Neutrophil (primary cell): Measurements from ENCODE around the gene TSR1.

ENCODE experiments used
- H3K27ac ChIP-seq: fragments of 200-600 bp; sonication (generic); 2 replicates; pipeline ENCODE4 v1.5.1; 2016; ENCODE audit warnings: mild to moderate bottlenecking, moderate library complexity
- H3K27me3 ChIP-seq: fragments of 200-600 bp; sonication (generic); 2 replicates; pipeline ENCODE4 v1.6.0; 2016; ENCODE audit warnings: mild to moderate bottlenecking
- H3K36me3 ChIP-seq: fragments of 200-600 bp; sonication (generic); 2 replicates; pipeline ENCODE4 v1.5.1; 2017
- H3K4me1 ChIP-seq, 2 experiments: fragments of 200-600 bp in 1 of 2; sonication (generic) in 1 of 2; 1 replicate in 1 of 2; 2 replicates in 1 of 2; pipeline versions ENCODE4 v1.5.1 to v1.6.1; 2013 to 2016; ENCODE audit warnings: low read depth in 1 of 2, low read length in 1 of 2, mild to moderate bottlenecking in 1 of 2, moderate library complexity in 1 of 2; ENCODE audit not compliant: control insufficient read depth in 1 of 2, insufficient read depth in 1 of 2
- H3K4me3 ChIP-seq, 2 experiments: fragments of 200-600 bp in 1 of 2; sonication (generic) in 1 of 2; 1 replicate in 1 of 2; 2 replicates in 1 of 2; pipeline ENCODE4 v1.5.1; 2013 to 2016; ENCODE audit warnings: low read depth in 1 of 2, low read length in 1 of 2, mild to moderate bottlenecking in 1 of 2, moderate library complexity in 1 of 2
- H3K9me3 ChIP-seq: fragments of 200-600 bp; sonication (generic); 2 replicates; pipeline ENCODE4 v1.5.1; 2016
- TF ChIP-seq, protein P1 (sequence below): fragments of 200-600 bp; sonication (generic); IDR thresholded peaks from 2 replicates; pipeline ENCODE4 v1.5.1; 2016; ENCODE audit warnings: antibody characterized with exemption

Gene TSR1

DNA sequence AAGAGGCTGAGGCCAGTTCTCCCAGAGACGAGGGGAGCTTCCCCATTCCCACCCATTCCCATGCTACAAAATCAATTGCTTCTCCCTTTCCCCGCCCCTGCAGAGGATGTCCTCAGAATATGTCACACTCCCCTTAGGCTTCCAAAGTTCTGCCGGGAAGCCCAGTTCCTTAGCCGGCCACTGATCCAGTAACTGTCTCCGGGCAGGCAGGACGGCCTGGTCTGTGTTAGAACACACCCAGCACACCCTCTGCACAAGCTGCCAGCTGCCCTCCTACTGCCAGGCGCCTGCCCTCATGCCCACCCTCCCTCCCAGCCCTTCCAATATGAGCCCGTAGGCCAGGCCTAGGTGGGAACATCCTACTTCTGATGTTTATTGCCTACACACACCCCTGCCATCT lies 32.1 kb upstream of the TSR1 start:
- no peaks in the 10 kb centered on the region for H3K27me3 ChIP-seq
- no peak overlapping the region for H3K27ac ChIP-seq
- TF ChIP-seq, protein P1, sequence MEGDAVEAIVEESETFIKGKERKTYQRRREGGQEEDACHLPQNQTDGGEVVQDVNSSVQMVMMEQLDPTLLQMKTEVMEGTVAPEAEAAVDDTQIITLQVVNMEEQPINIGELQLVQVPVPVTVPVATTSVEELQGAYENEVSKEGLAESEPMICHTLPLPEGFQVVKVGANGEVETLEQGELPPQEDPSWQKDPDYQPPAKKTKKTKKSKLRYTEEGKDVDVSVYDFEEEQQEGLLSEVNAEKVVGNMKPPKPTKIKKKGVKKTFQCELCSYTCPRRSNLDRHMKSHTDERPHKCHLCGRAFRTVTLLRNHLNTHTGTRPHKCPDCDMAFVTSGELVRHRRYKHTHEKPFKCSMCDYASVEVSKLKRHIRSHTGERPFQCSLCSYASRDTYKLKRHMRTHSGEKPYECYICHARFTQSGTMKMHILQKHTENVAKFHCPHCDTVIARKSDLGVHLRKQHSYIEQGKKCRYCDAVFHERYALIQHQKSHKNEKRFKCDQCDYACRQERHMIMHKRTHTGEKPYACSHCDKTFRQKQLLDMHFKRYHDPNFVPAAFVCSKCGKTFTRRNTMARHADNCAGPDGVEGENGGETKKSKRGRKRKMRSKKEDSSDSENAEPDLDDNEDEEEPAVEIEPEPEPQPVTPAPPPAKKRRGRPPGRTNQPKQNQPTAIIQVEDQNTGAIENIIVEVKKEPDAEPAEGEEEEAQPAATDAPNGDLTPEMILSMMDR = no peak
- no peaks in the 10 kb centered on the region for H3K9me3 ChIP-seq
- H3K36me3 ChIP-seq = peaks cover 71% of the 10 kb centered on the region
- H3K4me1 ChIP-seq = peaks cover 13 to 15% of the 10 kb centered on the region in 2 experiments
- no peak overlapping the region for H3K4me3 ChIP-seq

DNA sequence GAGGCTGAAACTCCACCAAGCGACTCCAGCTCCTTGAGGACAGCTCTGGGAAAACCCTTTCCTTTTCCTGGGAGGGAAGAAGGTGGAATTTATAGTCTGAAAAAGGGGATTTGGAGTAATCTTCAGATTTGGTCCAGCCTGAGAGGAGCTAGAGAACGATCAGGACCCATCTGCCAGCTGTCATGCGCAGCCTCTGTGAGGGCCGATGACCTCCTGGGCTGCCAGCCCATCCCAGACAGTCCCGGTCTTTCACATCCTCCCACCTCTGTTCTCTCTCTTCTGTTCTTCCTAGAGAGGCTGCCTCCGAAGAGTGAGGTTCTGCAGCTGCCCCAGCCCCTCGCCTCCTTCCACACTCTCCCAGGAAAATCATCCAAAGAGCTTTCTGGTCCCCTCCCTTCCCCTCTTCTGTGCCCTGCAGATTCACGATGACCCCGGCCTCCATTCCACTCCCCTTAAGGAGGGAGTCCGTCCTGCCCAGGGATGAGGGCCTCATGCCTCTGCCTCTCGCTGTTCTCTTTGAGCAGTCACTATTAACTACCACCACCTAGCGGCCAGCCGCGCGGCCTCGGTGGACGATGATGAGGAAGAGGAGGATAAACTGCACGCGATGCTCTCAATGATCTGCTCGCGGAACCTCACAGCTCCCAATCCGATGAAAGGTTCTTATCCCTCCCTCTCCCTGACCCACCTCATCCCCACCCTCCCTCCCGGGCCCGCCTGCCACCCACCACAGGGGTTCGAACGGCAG lies 30.7 kb upstream of the TSR1 start:
- H3K27ac ChIP-seq = no peak overlapping the region
- H3K9me3 ChIP-seq = no peaks in the 10 kb centered on the region
- H3K27me3 ChIP-seq = no peaks in the 10 kb centered on the region
- H3K36me3 ChIP-seq = peaks cover 70% of the 10 kb centered on the region
- peaks cover 13 to 15% of the 10 kb centered on the region in 2 experiments for H3K4me1 ChIP-seq
- TF ChIP-seq, protein P1 = no peak
- H3K4me3 ChIP-seq = no peak overlapping the region

DNA sequence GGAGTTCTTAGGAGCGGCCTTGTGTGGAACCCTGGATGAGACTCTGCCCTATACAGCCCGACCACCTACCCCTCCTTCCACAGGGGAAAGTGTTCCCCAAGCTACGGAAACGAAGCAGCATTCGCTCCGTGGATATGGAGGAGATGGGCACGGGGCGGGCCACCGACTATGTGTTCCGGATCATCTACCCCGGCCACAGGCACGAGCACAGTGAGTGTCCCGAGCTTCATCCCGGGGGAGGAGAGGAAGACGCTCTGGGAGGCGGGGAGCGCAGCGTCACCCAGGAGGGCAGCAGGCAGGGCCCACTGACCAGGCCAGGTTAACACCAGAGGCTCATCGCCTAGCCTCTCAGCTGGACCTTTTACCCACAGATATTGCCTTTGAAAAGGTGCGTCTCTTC lies 28.9 kb upstream of the TSR1 start:
- H3K27me3 ChIP-seq = no peaks in the 10 kb centered on the region
- no peak overlapping the region for H3K27ac ChIP-seq
- TF ChIP-seq, protein P1 = no peak
- H3K36me3 ChIP-seq = peaks cover 72% of the 10 kb centered on the region
- H3K9me3 ChIP-seq = no peaks in the 10 kb centered on the region
- H3K4me3 ChIP-seq = no peak overlapping the region
- H3K4me1 ChIP-seq = peaks cover 13 to 15% of the 10 kb centered on the region in 2 experiments

DNA sequence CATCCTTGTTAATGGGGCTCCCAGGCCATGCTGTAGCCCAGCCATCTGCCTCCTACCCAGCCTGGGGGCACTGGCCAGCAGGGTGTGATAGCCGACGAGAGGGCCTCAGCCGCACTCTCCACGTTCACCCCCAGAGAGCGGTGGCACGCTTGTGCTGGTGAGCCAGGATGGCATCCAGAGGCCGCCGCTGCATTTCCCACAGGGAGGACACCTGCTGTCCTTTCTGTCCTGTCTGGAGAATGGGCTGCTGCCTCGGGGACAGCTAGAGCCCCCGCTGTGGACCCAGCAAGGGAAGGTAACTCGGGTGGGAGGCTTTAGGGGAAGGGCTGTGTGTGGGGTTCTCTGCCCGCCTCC lies 28.5 kb upstream of the TSR1 start:
- Histone ChIP-seq H3K9me3 (no peaks in the 10 kb centered on the region), H3K36me3 (peaks cover 76% of the 10 kb centered on the region), H3K27me3 (no peaks in the 10 kb centered on the region), H3K4me1 (peaks cover 13 to 15% of the 10 kb centered on the region in 2 experiments), H3K27ac (no peak overlapping the region), H3K4me3 (no peak overlapping the region)
- TF ChIP-seq, protein P1 = no peak

DNA sequence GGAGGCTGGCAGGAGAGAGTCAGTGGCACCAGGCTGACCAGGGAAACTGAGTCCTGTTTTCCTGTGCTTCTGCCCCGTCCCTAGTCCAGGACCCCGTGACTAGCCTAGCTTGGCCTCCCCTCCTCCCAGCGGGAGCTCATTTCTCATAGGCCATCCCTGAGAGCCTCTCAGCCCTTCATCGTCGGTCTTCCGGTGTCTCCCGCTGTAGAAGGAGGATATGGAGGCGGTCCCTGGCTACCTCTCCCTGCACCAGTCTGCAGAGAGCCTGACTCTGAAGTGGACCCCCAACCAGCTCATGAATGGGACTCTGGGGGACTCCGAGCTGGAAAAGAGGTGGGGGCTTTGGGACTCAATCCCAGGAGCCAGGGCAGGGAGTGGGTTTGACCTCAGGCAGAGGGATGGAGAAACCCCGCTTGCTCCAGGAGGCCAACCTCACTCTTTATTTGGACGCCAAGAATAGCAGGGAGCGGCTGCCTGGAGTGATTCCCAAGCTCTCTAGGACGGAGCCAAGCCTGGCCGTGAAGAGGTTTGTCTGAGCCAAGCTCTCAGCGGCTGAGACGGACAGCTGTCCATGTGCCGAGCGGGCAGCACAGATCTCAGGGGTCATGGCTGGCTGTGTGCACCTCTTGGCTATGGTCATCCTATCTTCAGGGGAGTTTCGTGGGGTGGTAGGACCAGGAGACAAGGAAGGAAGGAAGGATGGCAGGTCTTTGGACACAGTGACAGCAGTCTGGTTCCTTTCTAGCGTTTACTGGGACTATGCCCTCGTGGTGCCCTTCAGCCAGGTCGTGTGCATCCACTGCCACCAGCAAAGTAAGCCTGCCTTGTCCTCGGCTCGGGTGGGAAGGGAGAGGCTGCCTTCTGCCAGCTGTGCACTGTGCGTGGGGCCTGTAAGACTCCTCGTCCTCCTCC lies 27.9 kb upstream of the TSR1 start:
- Histone ChIP-seq H3K27ac (no peak overlapping the region), H3K4me1 (peaks cover 6 to 9% of the 10 kb centered on the region in 2 experiments), H3K9me3 (no peaks in the 10 kb centered on the region), H3K36me3 (peaks cover 82% of the 10 kb centered on the region), H3K27me3 (no peaks in the 10 kb centered on the region), H3K4me3 (no peak overlapping the region)
- TF ChIP-seq, protein P1 = no peak
